ENCODE results near the gene CCDC191. TPM values are rescaled to one million over a fixed set of nuclear protein-coding genes. Genes with fewer than 3 reads are reported as not detected.

The CCDC191 gene
- 4.3 TPM for total RNA-seq

GRCh38 chr3:114056130-114057010 lies at the start of gene CCDC191, which contains the start of gene QTRT2:
TSS of gene CCDC191 (minus strand) at chr3:114056526. CDS start at chr3:114056466, 60 bp downstream.
TSS of gene QTRT2 (plus strand) at chr3:114056737. CDS start at chr3:114065258, 8,521 bp downstream.
- Histone ChIP-seq H3K9me3 (ENCODE audit: low read depth, low read length) (no peaks in the 10 kb centered on the region), H3K4me1 (ENCODE audit: insufficient read depth, low read length) (peaks cover 35% of the 10 kb centered on the region), H3K27me3 (ENCODE audit: insufficient read depth, low read length) (no peaks in the 10 kb centered on the region), H3K4me3 (ENCODE audit: low read length) (peak within 1 kb of the TSS; percentile 67)

- no peaks in the 10 kb centered on the region for H3K27me3 ChIP-seq (ENCODE audit: insufficient read depth, low read length)
- no peaks in the 10 kb centered on the region for H3K9me3 ChIP-seq (ENCODE audit: low read depth, low read length)
- peaks cover 11% of the 10 kb centered on the region for H3K4me1 ChIP-seq (ENCODE audit: insufficient read depth, low read length)
- no peak overlapping the region for H3K4me3 ChIP-seq (ENCODE audit: low read length)
Measured at GRCh38 chr3:114104414-114104813, 48.1 kb upstream of the CCDC191 start.

- H3K27me3 ChIP-seq (ENCODE audit: insufficient read depth, low read length): no peaks in the 10 kb centered on the region
- H3K4me1 ChIP-seq (ENCODE audit: insufficient read depth, low read length): peaks cover 10% of the 10 kb centered on the region
- H3K4me3 ChIP-seq (ENCODE audit: low read length): no peak overlapping the region
- H3K9me3 ChIP-seq (ENCODE audit: low read depth, low read length): no peaks in the 10 kb centered on the region
Measured at GRCh38 chr3:114103858-114104257, 47.5 kb upstream of the CCDC191 start.

GRCh38 chr3:114103181-114103580 lies 46.9 kb upstream of the CCDC191 start:
- Histone ChIP-seq H3K4me3 (ENCODE audit: low read length) (no peak overlapping the region), H3K9me3 (ENCODE audit: low read depth, low read length) (no peaks in the 10 kb centered on the region), H3K4me1 (ENCODE audit: insufficient read depth, low read length) (peaks cover 7% of the 10 kb centered on the region), H3K27me3 (ENCODE audit: insufficient read depth, low read length) (no peaks in the 10 kb centered on the region)

GRCh38 chr3:114101101-114101500 lies 44.8 kb upstream of the CCDC191 start:
- Histone ChIP-seq H3K4me3 (ENCODE audit: low read length) (no peak overlapping the region), H3K27me3 (ENCODE audit: insufficient read depth, low read length) (no peaks in the 10 kb centered on the region), H3K9me3 (ENCODE audit: low read depth, low read length) (no peaks in the 10 kb centered on the region), H3K4me1 (ENCODE audit: insufficient read depth, low read length) (peaks cover 4% of the 10 kb centered on the region)

GRCh38 chr3:114095796-114096195 lies 39.5 kb upstream of the CCDC191 start:
- peaks cover 23% of the 10 kb centered on the region for H3K4me1 ChIP-seq (ENCODE audit: insufficient read depth, low read length)
- no peaks in the 10 kb centered on the region for H3K9me3 ChIP-seq (ENCODE audit: low read depth, low read length)
- H3K4me3 ChIP-seq (ENCODE audit: low read length): no peak overlapping the region
- H3K27me3 ChIP-seq (ENCODE audit: insufficient read depth, low read length): no peaks in the 10 kb centered on the region

- Histone ChIP-seq H3K4me1 (ENCODE audit: insufficient read depth, low read length) (peaks cover 23% of the 10 kb centered on the region), H3K4me3 (ENCODE audit: low read length) (no peak overlapping the region), H3K27me3 (ENCODE audit: insufficient read depth, low read length) (no peaks in the 10 kb centered on the region), H3K9me3 (ENCODE audit: low read depth, low read length) (no peaks in the 10 kb centered on the region)
Measured at GRCh38 chr3:114093596-114093995, 37.3 kb upstream of the CCDC191 start.

- peaks cover 23% of the 10 kb centered on the region for H3K4me1 ChIP-seq (ENCODE audit: insufficient read depth, low read length)
- no peaks in the 10 kb centered on the region for H3K27me3 ChIP-seq (ENCODE audit: insufficient read depth, low read length)
- no peaks in the 10 kb centered on the region for H3K9me3 ChIP-seq (ENCODE audit: low read depth, low read length)
- no peak overlapping the region for H3K4me3 ChIP-seq (ENCODE audit: low read length)
Measured at GRCh38 chr3:114093016-114093380, 36.7 kb upstream of the CCDC191 start.

- H3K9me3 ChIP-seq (ENCODE audit: low read depth, low read length): no peaks in the 10 kb centered on the region
- H3K4me1 ChIP-seq (ENCODE audit: insufficient read depth, low read length): peaks cover 23% of the 10 kb centered on the region
- no peaks in the 10 kb centered on the region for H3K27me3 ChIP-seq (ENCODE audit: insufficient read depth, low read length)
- no peak overlapping the region for H3K4me3 ChIP-seq (ENCODE audit: low read length)
Measured at GRCh38 chr3:114092151-114093015, 36.1 kb upstream of the CCDC191 start.

GRCh38 chr3:114089675-114090074 lies 33.3 kb upstream of the CCDC191 start:
- no peak overlapping the region for H3K4me3 ChIP-seq (ENCODE audit: low read length)
- no peaks in the 10 kb centered on the region for H3K27me3 ChIP-seq (ENCODE audit: insufficient read depth, low read length)
- H3K9me3 ChIP-seq (ENCODE audit: low read depth, low read length): no peaks in the 10 kb centered on the region
- peaks cover 23% of the 10 kb centered on the region for H3K4me1 ChIP-seq (ENCODE audit: insufficient read depth, low read length)

GRCh38 chr3:114086356-114086755 lies 30.0 kb upstream of the CCDC191 start:
- no peak overlapping the region for H3K4me3 ChIP-seq (ENCODE audit: low read length)
- H3K9me3 ChIP-seq (ENCODE audit: low read depth, low read length): no peaks in the 10 kb centered on the region
- H3K27me3 ChIP-seq (ENCODE audit: insufficient read depth, low read length): no peaks in the 10 kb centered on the region
- no peaks in the 10 kb centered on the region for H3K4me1 ChIP-seq (ENCODE audit: insufficient read depth, low read length)

GRCh38 chr3:114083112-114083511 lies 26.8 kb upstream of the CCDC191 start:
- no peak overlapping the region for H3K4me3 ChIP-seq (ENCODE audit: low read length)
- H3K4me1 ChIP-seq (ENCODE audit: insufficient read depth, low read length): no peaks in the 10 kb centered on the region
- H3K27me3 ChIP-seq (ENCODE audit: insufficient read depth, low read length): no peaks in the 10 kb centered on the region
- no peaks in the 10 kb centered on the region for H3K9me3 ChIP-seq (ENCODE audit: low read depth, low read length)

GRCh38 chr3:114081037-114081436 lies 24.7 kb upstream of the CCDC191 start:
- Histone ChIP-seq H3K4me1 (ENCODE audit: insufficient read depth, low read length) (no peaks in the 10 kb centered on the region), H3K4me3 (ENCODE audit: low read length) (no peak overlapping the region), H3K9me3 (ENCODE audit: low read depth, low read length) (no peaks in the 10 kb centered on the region), H3K27me3 (ENCODE audit: insufficient read depth, low read length) (no peaks in the 10 kb centered on the region)

- no peaks in the 10 kb centered on the region for H3K27me3 ChIP-seq (ENCODE audit: insufficient read depth, low read length)
- no peaks in the 10 kb centered on the region for H3K9me3 ChIP-seq (ENCODE audit: low read depth, low read length)
- no peak overlapping the region for H3K4me3 ChIP-seq (ENCODE audit: low read length)
- H3K4me1 ChIP-seq (ENCODE audit: insufficient read depth, low read length): no peaks in the 10 kb centered on the region
Measured at GRCh38 chr3:114080201-114080600, 23.9 kb upstream of the CCDC191 start.

GRCh38 chr3:114079761-114080160 lies 23.4 kb upstream of the CCDC191 start:
- Histone ChIP-seq H3K27me3 (ENCODE audit: insufficient read depth, low read length) (no peaks in the 10 kb centered on the region), H3K4me3 (ENCODE audit: low read length) (no peak overlapping the region), H3K9me3 (ENCODE audit: low read depth, low read length) (no peaks in the 10 kb centered on the region), H3K4me1 (ENCODE audit: insufficient read depth, low read length) (no peaks in the 10 kb centered on the region)
